A673 (cell line): Measurements from ENCODE around the gene LAMP2. TPM values are rescaled to one million over a fixed set of nuclear protein-coding genes. Genes with fewer than 3 reads are reported as not detected.

ENCODE experiments used
- BruUV-seq: library from RNA; stranded (reverse); fragments of 400-500 nt; replicated peaks from 2 replicates; lab custom pipeline; 2021; lab: Mats Ljungman, UMichigan
- CTCF ChIA-PET: fragments of 300-600 bp; sonication (Branson Sonifier 250); formaldehyde crosslinking; loops from one replicate; lab custom pipeline; 2022; ENCODE audit warnings: antibody characterized with exemption; lab: Charles Lee
- POLR2A ChIA-PET: fragments of 300-600 bp; sonication (Branson Sonifier 250); formaldehyde crosslinking; loops from one replicate; lab custom pipeline; 2022; ENCODE audit warnings: antibody characterized with exemption; ENCODE audit not compliant: low non-redundant PET; lab: Charles Lee
- DNase-seq: peaks from one replicate; pipeline ENCODE4 v3.0.0-alpha.2; 2015; ENCODE audit warnings: low spot score
- H3K27ac ChIP-seq: fragments of 200-600 bp; sonication (generic); 2 replicates; pipeline ENCODE4 v1.5.1; 2016; ENCODE audit warnings: mixed run types, low read depth, mild to moderate bottlenecking, mixed read lengths, antibody characterized with exemption, low read length; ENCODE audit not compliant: poor library complexity, severe bottlenecking
- H3K27me3 ChIP-seq: fragments of 200-600 bp; sonication (generic); replicated peaks from 2 replicates; pipeline ENCODE4 v1.6.1; 2017; ENCODE audit warnings: mixed run types, low read depth, mild to moderate bottlenecking, mixed read lengths, antibody characterized with exemption, low read length; ENCODE audit not compliant: insufficient read depth, poor library complexity
- H3K36me3 ChIP-seq: fragments of 200-600 bp; sonication (generic); 2 replicates; pipeline ENCODE4 v1.6.1; 2016; ENCODE audit warnings: mixed run types, mild to moderate bottlenecking, mixed read lengths, antibody characterized with exemption, low read length; ENCODE audit not compliant: insufficient read depth, poor library complexity, severe bottlenecking
- H3K4me1 ChIP-seq: fragments of 200-600 bp; sonication (generic); 2 replicates; pipeline ENCODE4 v1.6.1; 2017; ENCODE audit warnings: mixed run types, mild to moderate bottlenecking, mixed read lengths, antibody characterized with exemption, low read length; ENCODE audit not compliant: insufficient read depth, poor library complexity, severe bottlenecking
- H3K4me3 ChIP-seq: fragments of 200-600 bp; sonication (generic); 2 replicates; pipeline ENCODE4 v1.5.1; 2016; ENCODE audit warnings: low read depth, mixed run types, mild to moderate bottlenecking, mixed read lengths, low read length; ENCODE audit not compliant: poor library complexity, severe bottlenecking
- H3K9me3 ChIP-seq: fragments of 200-600 bp; sonication (generic); 2 replicates; pipeline ENCODE4 v1.6.1; 2016; ENCODE audit warnings: mixed run types, low read depth, mild to moderate bottlenecking, mixed read lengths, antibody characterized with exemption, low read length; ENCODE audit not compliant: poor library complexity, severe bottlenecking
- CTCF ChIP-seq: fragments of 300-800, 200-600 bp; sonication (generic); conservative IDR thresholded peaks from 2 replicates; pipeline ENCODE4 v1.5.1; 2017; ENCODE audit warnings: low read depth, mild to moderate bottlenecking, antibody characterized with exemption, low read length, moderate library complexity, mixed read lengths
- EZH2 ChIP-seq: fragments of 200-600 bp; sonication (generic); IDR thresholded peaks from 2 replicates; pipeline ENCODE4 v1.6.1; 2017; ENCODE audit warnings: borderline replicate concordance, low read depth, mild to moderate bottlenecking, mixed read lengths, antibody characterized with exemption, low read length; ENCODE audit not compliant: poor library complexity, severe bottlenecking
- intact Hi-C: fragments of 100-400 bp; cut with micrococcal nuclease; formaldehyde crosslinking; loops from one replicate; pipeline ENCODE4 v1.10.0; 2022; ENCODE audit not compliant: unreplicated experiment
- total RNA-seq: library from RNA; stranded (reverse); gene quantifications from 2 replicates; pipeline ENCODE4 v1.2.3, GENCODE V29; 2021

LAMP2 gene
- total RNA-seq, 1 experiment from 2014 or later, result 61.0 TPM

DNA sequence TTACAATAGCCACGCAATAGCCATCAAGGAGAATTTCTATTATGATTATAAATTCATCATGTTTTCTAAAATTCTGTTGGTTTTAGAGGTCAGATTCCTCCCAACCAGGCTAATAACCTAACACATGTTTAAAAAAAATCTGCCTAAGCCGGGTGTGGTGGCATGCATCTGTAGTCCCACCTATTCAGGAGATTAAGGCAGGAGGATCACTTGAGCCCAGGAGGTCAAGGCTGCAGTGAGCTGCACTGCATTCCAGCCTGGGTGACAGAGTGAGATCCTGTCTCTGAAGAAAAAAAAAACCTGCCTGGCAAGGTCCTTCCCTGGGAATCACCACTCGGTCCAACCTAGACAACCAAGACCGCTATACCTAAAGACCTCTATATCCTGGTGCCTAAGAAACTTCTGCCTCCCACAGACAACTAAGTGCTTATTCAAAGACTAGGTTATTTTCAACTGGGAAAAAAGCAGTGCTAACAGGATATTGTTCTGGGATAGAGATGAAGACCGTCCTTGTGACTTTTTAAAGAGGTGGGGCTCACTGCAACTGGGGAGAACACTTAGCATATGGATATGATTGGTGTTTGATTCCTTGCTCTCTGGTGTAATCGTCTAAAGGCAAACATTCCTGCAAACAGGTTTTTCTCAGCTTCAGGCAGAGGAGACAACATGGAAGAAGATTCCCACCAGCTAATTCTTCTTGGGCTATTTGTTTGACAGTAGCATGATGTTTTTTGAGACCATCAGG is 89.0 kb downstream of the LAMP2 start:
- POLR2A ChIA-PET, result no interaction called here
- CTCF ChIA-PET, result interaction anchor here (1.0 kb wide), 1 partner anchor 72 kb away, joined by 4 read pairs; no protein-coding TSS in a partner anchor
- TF ChIP-seq CTCF, result no peak
- TF ChIP-seq EZH2, result no peak
- Histone ChIP-seq H3K4me1 (no peaks in the 10 kb centered on the region), H3K27ac (no peak overlapping the region), H3K9me3 (no peaks in the 10 kb centered on the region), H3K4me3 (no peak overlapping the region), H3K36me3 (no peaks in the 10 kb centered on the region), H3K27me3 (no peaks in the 10 kb centered on the region)
- BruUV-seq, result no TSS peak
- no peak for DNase-seq
- intact Hi-C loops, result loop anchor here (1.0 kb wide), 1 partner anchor 70 kb away; no protein-coding TSS in a partner anchor

DNA sequence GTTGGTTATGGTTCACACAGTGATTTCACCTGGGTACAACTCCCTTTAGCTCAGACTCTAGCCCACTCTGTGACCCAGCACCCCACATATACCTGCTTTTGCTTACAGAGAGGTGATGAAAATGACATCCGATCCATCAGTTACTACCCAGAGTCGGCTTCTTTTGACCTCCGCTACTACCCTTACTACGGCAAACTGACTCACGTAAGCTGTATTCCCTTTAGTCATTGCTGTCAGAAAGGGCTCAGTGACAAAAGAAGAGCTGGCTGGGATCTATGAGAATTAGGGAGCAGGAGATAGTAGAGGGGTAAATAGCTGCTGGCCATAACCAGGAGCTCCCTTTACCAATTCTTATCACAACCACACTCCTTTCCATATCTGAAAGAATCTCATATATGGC is 90.5 kb downstream of the LAMP2 start:
- Histone ChIP-seq H3K9me3 (no peaks in the 10 kb centered on the region), H3K36me3 (no peaks in the 10 kb centered on the region), H3K27ac (no peak overlapping the region), H3K27me3 (no peaks in the 10 kb centered on the region), H3K4me3 (no peak overlapping the region), H3K4me1 (no peaks in the 10 kb centered on the region)
- no TSS peak for BruUV-seq
- no peak for DNase-seq
- no peak for TF ChIP-seq EZH2
- TF ChIP-seq CTCF, result no peak
- POLR2A ChIA-PET, result no interaction called here
- intact Hi-C loops, result no loop called here
- CTCF ChIA-PET, result no interaction called here

Other genes starting within 250 kb of the LAMP2 start
- 16.4 and 18.2 TPM in 2 replicates for gene ZBTB33, start 218.5 kb downstream of the LAMP2 start, total RNA-seq
- 0.56 and 0.79 TPM in 2 replicates for gene TMEM255A, start 157.8 kb downstream of the LAMP2 start, total RNA-seq
- not detected in 2 replicates for gene ATP1B4, start 107.2 kb downstream of the LAMP2 start, total RNA-seq
- gene CUL4B, start 91.7 kb upstream of the LAMP2 start, total RNA-seq, result 41.8 and 44.7 TPM in 2 replicates
- 54.6 and 62.3 TPM in 2 replicates for gene MCTS1, start 134.8 kb upstream of the LAMP2 start, total RNA-seq
- 9.5 and 10.2 TPM in 2 replicates for gene C1GALT1C1, start 160.8 kb upstream of the LAMP2 start, total RNA-seq